Natural killer cell (primary cell): Measurements from ENCODE around the gene CLCN5. TPM values are rescaled to one million over a fixed set of nuclear protein-coding genes. Genes with fewer than 3 reads are reported as not detected.
"Not testable (repeated sequence)": the region's sequence is repeated elsewhere in the genome, so short reads cannot be mapped to it uniquely, and the experiment has no call there.

Source experiments
- ATAC-seq, 3 donors: fragments of 150-1000 bp in 2 of 3; fragments of 200-7000 bp in 1 of 3; cut with Tn5 transposase; 1 replicate in 1 of 3; 2 replicates in 2 of 3; pipeline ENCODE4 v1.10.0; 2021; ENCODE audit warnings: mild to moderate bottlenecking in 2 of 3, moderate library complexity in 2 of 3
- DNase-seq, 2 donors: peaks; one replicate each; pipeline versions ENCODE4 v3.0.0 to v3.0.0-alpha.2; 2013 to 2021; ENCODE audit warnings: mixed read lengths in 1 of 2
- H3K27ac ChIP-seq: one replicate; pipeline ENCODE4 v1.5.1; 2013; ENCODE audit warnings: mild to moderate bottlenecking, low read length
- H3K27me3 ChIP-seq: one replicate; pipeline ENCODE4 v1.6.1; 2013; ENCODE audit warnings: low read length; ENCODE audit not compliant: control insufficient read depth, insufficient read depth
- H3K36me3 ChIP-seq: one replicate; pipeline ENCODE4 v1.6.1; 2013; ENCODE audit warnings: low read length; ENCODE audit not compliant: control insufficient read depth, insufficient read depth
- H3K4me1 ChIP-seq: one replicate; pipeline ENCODE4 v1.6.1; 2013; ENCODE audit warnings: low read length; ENCODE audit not compliant: control insufficient read depth, insufficient read depth
- H3K4me3 ChIP-seq: one replicate; pipeline ENCODE4 v1.5.1; 2013; ENCODE audit warnings: low read length
- H3K9me3 ChIP-seq: one replicate; pipeline ENCODE4 v1.6.1; 2013; ENCODE audit warnings: low read length; ENCODE audit not compliant: control insufficient read depth, insufficient read depth
- H3K27ac Mint-ChIP-seq, 2 donors: one replicate each; pipeline ENCODE4 v1.8.0; 2022; ENCODE audit warnings: mild to moderate bottlenecking in 2 of 2, mixed read lengths in 2 of 2, moderate library complexity in 1 of 2
- H3K27me3 Mint-ChIP-seq, 2 donors: one replicate each; pipeline ENCODE4 v1.8.0; 2022; ENCODE audit warnings: low read depth in 2 of 2, mixed read lengths in 2 of 2
- H3K36me3 Mint-ChIP-seq: one replicate; pipeline ENCODE4 v1.8.0; 2022; ENCODE audit warnings: mixed read lengths
- H3K4me1 Mint-ChIP-seq, 2 donors: one replicate each; pipeline ENCODE4 v1.8.0; 2022; ENCODE audit warnings: mixed read lengths in 2 of 2
- H3K4me3 Mint-ChIP-seq: one replicate; pipeline ENCODE4 v1.8.0; 2022; ENCODE audit warnings: mild to moderate bottlenecking, moderate library complexity, mixed read lengths
- H3K9me3 Mint-ChIP-seq, 2 donors: one replicate each; pipeline ENCODE4 v1.8.0; 2022; ENCODE audit warnings: mixed read lengths in 2 of 2
- CTCF ChIP-seq: fragments of 200-600 bp; IDR thresholded peaks from one replicate; pipeline ENCODE4 v1.8.0; 2022; ENCODE audit warnings: antibody characterized with exemption
- WGBS: methylation state at CpG from one replicate; pipeline ENCODE4 v1.1.7; 2013; ENCODE audit warnings: missing lambda C conversion rate; ENCODE audit not compliant: insufficient coverage; 5-methylcytosine and 5-hydroxymethylcytosine counted together
- intact Hi-C: fragments of 100-400 bp; cut with micrococcal nuclease; formaldehyde crosslinking; loops from one replicate; pipeline ENCODE4 v1.14.2; 2022
- total RNA-seq, 4 donors: library from RNA; stranded (reverse); fragments of 120-200 nt in 1 of 4; gene quantifications; one replicate each; pipeline versions ENCODE4 v1.2.3 to v1.2.4, GENCODE V29; 2013 to 2022

The CLCN5 gene
- total RNA-seq, 3 donors from 2014 or later (not counting 1 experiment from before 2014, with no cell fraction given) = 2.5 to 4.5 (median 4.0) TPM

GRCh38 chrX:50003467-50003866, 81.1 kb downstream of the CLCN5 start:
- Histone ChIP-seq H3K4me3 (no peak overlapping the region), H3K9me3 (no peaks in the 10 kb centered on the region), H3K27me3 (no peaks in the 10 kb centered on the region), H3K36me3 (no peaks in the 10 kb centered on the region), H3K27ac (no peak overlapping the region), H3K4me1 (no peaks in the 10 kb centered on the region)
- H3K4me3 Mint-ChIP-seq = no peak overlapping the region
- peaks cover 0 to 24% of the 10 kb centered on the region in 2 donors for H3K27me3 Mint-ChIP-seq
- intact Hi-C loops = no loop called here
- DNase-seq = no peak
- WGBS = no CpG with 5 or more reads among the region's 4 CpGs
- no peak overlapping the region for H3K27ac Mint-ChIP-seq
- TF ChIP-seq CTCF = no peak
- no peaks in the 10 kb centered on the region for H3K9me3 Mint-ChIP-seq
- H3K4me1 Mint-ChIP-seq = peaks cover 0 to 8% of the 10 kb centered on the region in 2 donors
- H3K36me3 Mint-ChIP-seq = no peaks in the 10 kb centered on the region
- ATAC-seq = no peak

- peaks cover 0 to 8% of the 10 kb centered on the region in 2 donors for H3K4me1 Mint-ChIP-seq
- no peaks in the 10 kb centered on the region for H3K9me3 Mint-ChIP-seq
- H3K27ac Mint-ChIP-seq = no peak overlapping the region
- peaks cover 0 to 24% of the 10 kb centered on the region in 2 donors for H3K27me3 Mint-ChIP-seq
- no peak overlapping the region for H3K4me3 ChIP-seq
- 100% methylated on average over 1 of the region's 2 CpGs for WGBS
- no peak for ATAC-seq
- H3K4me1 ChIP-seq = no peaks in the 10 kb centered on the region
- H3K36me3 ChIP-seq = no peaks in the 10 kb centered on the region
- no peak overlapping the region for H3K27ac ChIP-seq
- H3K36me3 Mint-ChIP-seq = no peaks in the 10 kb centered on the region
- TF ChIP-seq CTCF = no peak
- no peak overlapping the region for H3K4me3 Mint-ChIP-seq
- intact Hi-C loops = no loop called here
- DNase-seq = no peak
- no peaks in the 10 kb centered on the region for H3K9me3 ChIP-seq
- H3K27me3 ChIP-seq = no peaks in the 10 kb centered on the region
These were observed 81.5 kb downstream of the CLCN5 start for GRCh38 chrX:50003927-50004326.

GRCh38 chrX:50025591-50025990, 103.2 kb downstream of the CLCN5 start:
- H3K4me3 Mint-ChIP-seq = not testable (repeated sequence)

GRCh38 chrX:50035126-50035525, 112.7 kb downstream of the CLCN5 start:
- no peak for ATAC-seq
- H3K4me3 Mint-ChIP-seq = no peak overlapping the region
- no peak for TF ChIP-seq CTCF
- no peaks in the 10 kb centered on the region for H3K9me3 ChIP-seq
- H3K36me3 ChIP-seq = no peaks in the 10 kb centered on the region
- intact Hi-C loops = no loop called here
- H3K4me1 ChIP-seq = no peaks in the 10 kb centered on the region
- no peak overlapping the region for H3K27ac Mint-ChIP-seq
- no peaks in the 10 kb centered on the region for H3K27me3 Mint-ChIP-seq
- no peaks in the 10 kb centered on the region for H3K36me3 Mint-ChIP-seq
- H3K9me3 Mint-ChIP-seq = peaks cover 0 to 5% of the 10 kb centered on the region in 2 donors
- H3K4me3 ChIP-seq = no peak overlapping the region
- peaks cover 0 to 5% of the 10 kb centered on the region in 2 donors for H3K4me1 Mint-ChIP-seq
- no peak overlapping the region for H3K27ac ChIP-seq
- H3K27me3 ChIP-seq = no peaks in the 10 kb centered on the region
- no peak for DNase-seq

More at GRCh38 chrX:50025591-50025990, 103.2 kb downstream of the CLCN5 start:
- H3K4me3 ChIP-seq, intact Hi-C loops, H3K36me3 Mint-ChIP-seq, H3K27me3 ChIP-seq, H3K27me3 Mint-ChIP-seq, ATAC-seq, H3K27ac Mint-ChIP-seq, H3K27ac ChIP-seq, H3K4me1 ChIP-seq, H3K36me3 ChIP-seq, H3K9me3 ChIP-seq, H3K4me1 Mint-ChIP-seq, DNase-seq: not testable (repeated sequence)
- WGBS = 81% methylated on average over 5 of the region's 5 CpGs
- peaks cover 8 to 10% of the 10 kb centered on the region in 2 donors for H3K9me3 Mint-ChIP-seq
